Mesenchymal stem cell (in vitro differentiated cells and primary cell): ENCODE measurements around the gene SCYL3.

Experiments
- DNase-seq: peaks from one replicate; pipeline ENCODE4 v3.0.0-alpha.2; 2013
- H2AFZ ChIP-seq: one replicate; pipeline ENCODE4 v1.6.1; 2013; ENCODE audit warnings: low read depth, mild to moderate bottlenecking, control low read depth, inconsistent platforms, low read length, moderate library complexity
- H2AK5ac ChIP-seq: 2 replicates; pipeline ENCODE4 v1.6.1; 2013; ENCODE audit warnings: low read length, moderate library complexity, mild to moderate bottlenecking, inconsistent platforms; ENCODE audit not compliant: severe bottlenecking
- H2BK120ac ChIP-seq: one replicate; pipeline ENCODE4 v1.6.1; 2013; ENCODE audit warnings: low read depth, mild to moderate bottlenecking, inconsistent platforms, low read length, moderate library complexity
- H2BK12ac ChIP-seq, 2 experiments: one replicate each; pipeline ENCODE4 v1.6.1; 2013; ENCODE audit warnings: inconsistent platforms in 2 of 2, low read length in 2 of 2, mild to moderate bottlenecking in 2 of 2, moderate library complexity in 2 of 2, control low read depth in 1 of 2
- H2BK15ac ChIP-seq: one replicate; pipeline ENCODE4 v1.6.1; 2013; ENCODE audit warnings: mild to moderate bottlenecking, low read depth, inconsistent platforms; ENCODE audit not compliant: poor library complexity, severe bottlenecking
- H2BK5ac ChIP-seq: 2 replicates; pipeline ENCODE4 v1.6.1; 2013; ENCODE audit warnings: low read depth, mild to moderate bottlenecking, low read length, control low read depth, inconsistent platforms; ENCODE audit not compliant: poor library complexity, severe bottlenecking
- H3K14ac ChIP-seq, 2 experiments: one replicate each; pipeline ENCODE4 v1.6.1; 2013; ENCODE audit warnings: inconsistent platforms in 2 of 2, low read length in 2 of 2, control low read depth in 1 of 2, mild to moderate bottlenecking in 1 of 2, moderate library complexity in 1 of 2
- H3K18ac ChIP-seq, 2 experiments: one replicate each; pipeline ENCODE4 v1.6.1; 2013; ENCODE audit warnings: inconsistent platforms in 2 of 2, low read length in 2 of 2, control low read depth in 1 of 2, low read depth in 1 of 2, mild to moderate bottlenecking in 1 of 2
- H3K23ac ChIP-seq, 2 experiments: one replicate each; pipeline ENCODE4 v1.6.1; 2013; ENCODE audit warnings: inconsistent platforms in 2 of 2, low read length in 2 of 2, mild to moderate bottlenecking in 2 of 2, moderate library complexity in 2 of 2, control low read depth in 1 of 2
- H3K27ac ChIP-seq: 2 replicates; pipeline ENCODE4 v1.5.1; 2013; ENCODE audit warnings: mild to moderate bottlenecking, moderate library complexity, low read length, control low read depth, inconsistent platforms; ENCODE audit not compliant: poor library complexity, severe bottlenecking
- H3K27me3 ChIP-seq, 2 experiments: 2 replicates each; pipeline versions ENCODE4 v1.6.1 to v1.7.0; 2013; ENCODE audit warnings: low read length in 2 of 2, mild to moderate bottlenecking in 2 of 2, moderate library complexity in 2 of 2, control low read depth in 1 of 2, inconsistent platforms in 1 of 2; ENCODE audit not compliant: control insufficient read depth in 1 of 2, insufficient read depth in 1 of 2
- H3K36me3 ChIP-seq, 2 experiments: 2 replicates each; pipeline versions ENCODE4 v1.6.1 to v1.7.0; 2013; ENCODE audit warnings: low read length in 2 of 2, control low read depth in 1 of 2, inconsistent platforms in 1 of 2, low read depth in 1 of 2, mild to moderate bottlenecking in 1 of 2; ENCODE audit not compliant: insufficient read depth in 2 of 2, control insufficient read depth in 1 of 2
- H3K4ac ChIP-seq, 2 experiments: one replicate each; pipeline ENCODE4 v1.6.1; 2013; ENCODE audit warnings: inconsistent platforms in 2 of 2, low read length in 2 of 2, mild to moderate bottlenecking in 2 of 2, moderate library complexity in 2 of 2, control low read depth in 1 of 2, low read depth in 1 of 2
- H3K4me1 ChIP-seq: 2 replicates; pipeline ENCODE4 v1.6.1; 2013; ENCODE audit warnings: low read depth, low read length, control low read depth; ENCODE audit not compliant: control insufficient read depth, insufficient read depth
- H3K4me2 ChIP-seq: 2 replicates; pipeline ENCODE4 v1.6.1; 2013; ENCODE audit warnings: low read length, mild to moderate bottlenecking, inconsistent platforms; ENCODE audit not compliant: poor library complexity, severe bottlenecking
- H3K4me3 ChIP-seq, 2 experiments: 2 replicates each; pipeline versions ENCODE4 v1.5.1 to v1.7.0; 2013; ENCODE audit warnings: low read length in 2 of 2, mild to moderate bottlenecking in 2 of 2, control low read depth in 1 of 2, low read depth in 1 of 2; ENCODE audit not compliant: insufficient read depth in 1 of 2
- H3K79me1 ChIP-seq: replicated peaks from 2 replicates; pipeline ENCODE4 v1.6.1; 2013; ENCODE audit warnings: mild to moderate bottlenecking, control low read depth, low read length, inconsistent platforms; ENCODE audit not compliant: poor library complexity, severe bottlenecking
- H3K9ac ChIP-seq: 2 replicates; pipeline ENCODE4 v1.7.0; 2013; ENCODE audit warnings: mild to moderate bottlenecking, low read length, moderate library complexity
- H3K9me3 ChIP-seq: 2 replicates; pipeline ENCODE4 v1.7.0; 2013; ENCODE audit warnings: mild to moderate bottlenecking, low read length; ENCODE audit not compliant: control insufficient read depth
- H4K8ac ChIP-seq: one replicate; pipeline ENCODE4 v1.6.1; 2013; ENCODE audit warnings: inconsistent platforms, mild to moderate bottlenecking, low read length, moderate library complexity
- H4K91ac ChIP-seq: one replicate; pipeline ENCODE4 v1.6.1; 2013; ENCODE audit warnings: mild to moderate bottlenecking, low read length, inconsistent platforms
- WGBS: methylation state at CpG from one replicate; pipeline ENCODE4 v1.1.7; 2013; ENCODE audit warnings: mixed read lengths; 5-methylcytosine and 5-hydroxymethylcytosine counted together

The SCYL3 gene

GRCh38 chr1:169892927-169893644, 610 bp downstream of the SCYL3 start:
- H2AFZ ChIP-seq: peak overlapping the region; percentile 88
- peak overlapping the region; percentile 72 for H3K4me2 ChIP-seq
- peak overlapping the region; percentile 87 for H2BK15ac ChIP-seq
- 1% methylated on average over 44 of the region's 51 CpGs for WGBS
- H3K27me3 ChIP-seq: peaks cover 0 to 6% of the 10 kb centered on the region in 2 experiments
- H4K8ac ChIP-seq: peak overlapping the region; percentile 66
- H3K4me1 ChIP-seq: peaks cover 3% of the 10 kb centered on the region
- H2BK12ac ChIP-seq: peak overlapping the region in 1 of 2 experiments; percentile 16
- H3K36me3 ChIP-seq: peaks cover 0 to 10% of the 10 kb centered on the region in 2 experiments
- H2AK5ac ChIP-seq: no peak overlapping the region
- peak overlapping the region in 1 of 2 experiments; percentile 88 for H3K14ac ChIP-seq
- H3K9me3 ChIP-seq: no peaks in the 10 kb centered on the region
- H3K23ac ChIP-seq: peak overlapping the region in 1 of 2 experiments; percentile 51
- peak overlapping the region; percentile 87 for H4K91ac ChIP-seq
- peak overlapping the region; percentile 92 for H3K4ac ChIP-seq
- H3K18ac ChIP-seq: peak overlapping the region; percentile 93 to 97
- H2BK120ac ChIP-seq: peak overlapping the region; percentile 86
- peak overlapping the region; percentile 99 for H3K9ac ChIP-seq
- H3K79me1 ChIP-seq: peaks cover 3% of the 10 kb centered on the region
- peak overlapping the region; percentile 89 to 91 for H3K4me3 ChIP-seq
- peak overlapping the region; percentile 88 for H2BK5ac ChIP-seq
- DNase-seq: peak; percentile 59
- H3K27ac ChIP-seq: no peak overlapping the region

- WGBS: 68% methylated on average over 7 of the region's 8 CpGs
- H4K91ac ChIP-seq: no peak overlapping the region
Measured at GRCh38 chr1:169892176-169892926, 1.3 kb downstream of the SCYL3 start.

GRCh38 chr1:169891539-169891885, 2.2 kb downstream of the SCYL3 start:
- Histone ChIP-seq H3K4me2 (peak overlapping the region; percentile 35), H2BK5ac (no peak overlapping the region), H3K14ac (no peak overlapping the region), H3K4me3 (no peak overlapping the region), H4K91ac (no peak overlapping the region), H3K4ac (no peak overlapping the region), H2BK15ac (no peak overlapping the region), H2AK5ac (no peak overlapping the region), H3K18ac (no peak overlapping the region), H3K23ac (no peak overlapping the region), H2BK12ac (no peak overlapping the region), H3K9ac (no peak overlapping the region), H4K8ac (no peak overlapping the region), H3K27me3 (no peaks in the 10 kb centered on the region), H3K9me3 (no peaks in the 10 kb centered on the region), H2BK120ac (no peak overlapping the region), H3K36me3 (peaks cover 0 to 25% of the 10 kb centered on the region in 2 experiments), H3K27ac (peak overlapping the region; percentile 30), H3K79me1 (peaks cover 5% of the 10 kb centered on the region), H2AFZ (no peak overlapping the region), H3K4me1 (peaks cover 3% of the 10 kb centered on the region)
- peak; percentile 14 for DNase-seq
- no CpG with 5 or more reads among the region's 2 CpGs for WGBS

More at GRCh38 chr1:169892176-169892926, 1.3 kb downstream of the SCYL3 start:
- Histone ChIP-seq H3K79me1 (peaks cover 5% of the 10 kb centered on the region), H3K9ac (peak overlapping the region; percentile 99), H2BK15ac (no peak overlapping the region), H3K9me3 (no peaks in the 10 kb centered on the region), H3K18ac (no peak overlapping the region), H2BK5ac (no peak overlapping the region), H2BK12ac (no peak overlapping the region), H3K27ac (no peak overlapping the region), H3K36me3 (peaks cover 0 to 17% of the 10 kb centered on the region in 2 experiments), H3K23ac (no peak overlapping the region), H3K14ac (no peak overlapping the region), H2AFZ (no peak overlapping the region), H2BK120ac (no peak overlapping the region), H3K4me2 (peak overlapping the region; percentile 72), H4K8ac (no peak overlapping the region), H3K4me3 (peak overlapping the region in 1 of 2 experiments; percentile 89), H3K4ac (no peak overlapping the region), H3K4me1 (peaks cover 3% of the 10 kb centered on the region), H2AK5ac (no peak overlapping the region), H3K27me3 (peaks cover 0 to 4% of the 10 kb centered on the region in 2 experiments)
- DNase-seq: no peak
